T-helper 1 cell treated with Interleukin-12 subunit alpha and Interleukin-12 subunit beta and Interleukin-4 antibody, amounts not matched to agents 30 ng/mL and 1 ng/mL, for 36 hours (primary cell): ENCODE measurements around the gene LRRC42. TPM values are rescaled to one million over a fixed set of nuclear protein-coding genes. Genes with fewer than 3 reads are reported as not detected.
"Not testable (repeated sequence)": the region's sequence is repeated elsewhere in the genome, so short reads cannot be mapped to it uniquely, and the experiment has no call there.

Experiments used
- intact Hi-C: fragments of 100-400 bp; cut with micrococcal nuclease; formaldehyde crosslinking; loops from one replicate; pipeline ENCODE4 v1.15.1; 2024
- total RNA-seq: library from RNA; stranded (reverse); gene quantifications from 2 replicates; pipeline ENCODE4 v1.2.3, GENCODE V29; 2022

Gene LRRC42
- total RNA-seq, 1 donor from 2014 or later: 19.3 TPM

DNA sequence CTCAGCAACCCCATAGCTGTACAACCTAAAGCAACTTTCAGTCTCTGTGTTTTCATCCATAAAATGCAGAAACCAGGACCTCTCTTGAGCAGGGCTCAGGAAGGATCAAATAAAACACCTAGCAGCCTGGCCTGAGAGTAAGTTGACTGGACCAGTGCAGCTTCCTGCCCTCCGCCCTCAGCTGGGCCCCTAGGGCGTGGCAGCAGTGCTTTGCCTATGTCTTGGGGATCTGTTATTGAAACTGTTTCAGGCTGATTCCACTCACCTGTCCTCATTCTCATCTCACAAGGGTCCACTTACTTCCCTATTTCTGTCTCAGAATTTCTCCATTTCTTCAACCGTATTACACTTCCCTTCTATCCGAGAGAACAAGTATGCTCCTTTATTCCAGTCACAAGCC is 17.3 kb downstream of the LRRC42 start:
- intact Hi-C loops: no loop called here

DNA sequence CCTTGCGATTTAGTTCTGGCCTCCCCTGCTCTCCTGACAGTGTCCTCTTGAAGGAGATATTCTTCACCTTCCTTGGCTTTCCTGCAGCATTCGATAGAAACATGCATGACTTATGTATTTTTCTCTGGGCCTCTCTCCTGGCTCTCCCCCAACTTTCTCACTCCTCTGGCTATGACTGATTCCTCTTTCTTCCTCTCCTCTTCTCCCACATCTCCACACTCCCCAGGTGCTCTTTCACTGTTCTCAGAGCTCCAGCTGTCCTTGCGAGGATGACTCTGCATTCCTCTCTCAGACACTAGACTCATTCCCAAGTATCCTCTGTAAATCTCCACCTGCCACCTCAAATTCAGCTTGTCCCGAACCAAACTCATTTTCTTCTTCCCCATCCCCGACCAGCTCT is 18.0 kb downstream of the LRRC42 start:
- intact Hi-C loops: no loop called here

DNA sequence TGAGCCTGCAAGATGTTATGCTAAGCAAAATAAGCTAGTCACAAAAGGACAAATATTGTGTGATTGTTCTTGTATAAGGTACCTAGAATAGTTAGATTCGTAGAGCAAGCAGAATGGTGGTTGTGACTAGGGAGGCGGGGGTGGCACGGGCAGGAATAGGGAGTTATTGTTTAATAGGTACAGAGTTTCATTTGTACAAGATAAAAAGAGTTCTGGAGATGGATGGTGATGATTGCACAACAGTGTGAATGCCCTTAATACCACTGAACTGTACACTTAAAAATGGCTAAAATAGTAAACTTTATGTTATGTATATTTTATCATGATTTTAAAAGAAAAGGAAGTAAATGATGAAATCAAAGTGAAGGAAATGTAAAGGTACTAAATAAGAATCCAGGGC is 20.6 kb downstream of the LRRC42 start:
- intact Hi-C loops: no loop called here

DNA sequence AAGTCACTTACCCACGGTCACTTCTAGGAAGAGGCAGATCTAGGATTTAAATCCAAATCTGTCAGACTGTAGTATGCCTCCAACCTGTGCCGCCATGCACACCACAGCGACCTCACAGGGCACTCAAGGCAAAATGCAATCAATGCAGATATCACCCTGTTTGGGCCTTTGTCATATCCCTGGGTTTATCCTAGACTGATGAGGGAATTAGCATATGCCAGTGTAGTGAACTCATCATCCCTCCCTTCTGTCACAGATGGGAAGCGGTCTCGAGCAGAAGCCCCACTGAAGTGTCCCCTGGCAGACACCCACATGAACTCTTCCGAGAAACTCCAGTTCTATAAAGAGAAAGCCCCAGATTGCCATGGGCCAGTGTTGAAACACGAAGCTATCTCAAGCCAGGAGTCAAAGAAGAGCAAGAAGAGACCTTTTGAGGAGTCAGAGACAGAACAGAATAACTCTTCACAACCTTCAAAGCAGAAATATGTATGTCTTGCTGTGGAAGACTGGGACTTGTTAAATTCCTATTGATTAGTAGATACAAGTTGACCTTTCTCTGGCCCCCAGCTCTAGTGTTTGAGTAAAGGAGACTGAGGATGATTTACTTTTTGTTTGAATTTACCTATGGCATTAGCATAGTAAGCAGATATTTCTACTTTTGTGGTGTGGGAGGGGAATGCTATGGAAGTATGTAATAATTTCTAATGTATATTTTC is 21.4 kb downstream of the LRRC42 start:
- intact Hi-C loops: no loop called here

DNA sequence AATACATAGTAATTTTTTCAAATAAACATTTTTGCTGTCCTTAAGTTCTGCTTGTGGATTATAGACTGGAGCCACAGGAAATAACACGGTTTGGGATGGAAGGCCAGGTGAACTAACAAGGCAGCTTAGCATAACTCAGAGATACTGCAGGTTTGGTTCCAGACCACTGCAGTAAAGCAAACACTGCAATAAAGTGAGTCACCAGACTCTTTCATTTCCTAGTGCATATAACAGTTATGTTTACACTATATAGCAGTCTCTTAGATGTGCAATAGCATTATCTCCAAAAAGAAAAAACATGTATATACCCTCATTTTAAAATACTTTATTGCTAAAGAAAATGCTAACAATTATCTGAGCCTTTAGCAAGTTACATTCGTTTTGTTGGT is 22.0 kb downstream of the LRRC42 start:
- intact Hi-C loops: no loop called here

DNA sequence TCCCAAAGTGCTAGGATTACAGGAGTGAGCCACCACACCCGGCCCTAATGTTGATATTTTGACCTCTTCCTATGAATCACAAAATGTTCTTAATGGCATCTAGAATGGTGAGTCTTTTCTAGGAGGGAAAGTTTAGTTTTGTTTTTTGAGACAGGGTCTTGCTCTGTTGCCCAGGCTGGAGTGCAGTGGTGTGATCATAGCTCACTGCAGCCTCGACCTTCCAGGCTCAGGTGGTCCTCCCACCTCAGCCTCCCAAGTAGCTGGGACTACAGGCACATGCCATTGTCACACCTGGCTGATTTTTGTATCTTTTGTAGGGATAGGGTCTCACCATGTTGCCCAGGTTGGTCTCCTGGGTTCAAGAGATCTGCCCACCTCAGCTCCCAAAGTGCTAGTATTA is 23.2 kb downstream of the LRRC42 start:
- intact Hi-C loops: not testable (repeated sequence)

DNA sequence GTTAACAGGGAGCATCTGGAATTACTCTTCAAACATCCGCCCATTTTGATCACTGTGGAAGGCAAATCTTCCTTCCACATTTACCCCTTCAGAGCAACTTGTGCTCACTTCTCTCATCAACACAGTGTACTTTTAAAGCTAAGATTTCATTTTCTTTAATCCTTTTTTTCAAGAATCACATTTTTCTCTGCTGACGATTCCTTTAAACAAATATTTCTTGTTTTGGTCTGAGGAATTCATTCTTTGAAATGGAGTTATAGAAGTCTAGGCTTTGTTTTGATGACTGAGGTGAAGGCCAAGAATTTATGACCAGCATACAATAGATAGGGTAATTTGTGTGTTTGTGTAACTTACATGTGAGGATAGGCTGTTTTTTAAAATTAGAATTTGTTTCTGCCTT is 25.6 kb downstream of the LRRC42 start:
- intact Hi-C loops: no loop called here

DNA sequence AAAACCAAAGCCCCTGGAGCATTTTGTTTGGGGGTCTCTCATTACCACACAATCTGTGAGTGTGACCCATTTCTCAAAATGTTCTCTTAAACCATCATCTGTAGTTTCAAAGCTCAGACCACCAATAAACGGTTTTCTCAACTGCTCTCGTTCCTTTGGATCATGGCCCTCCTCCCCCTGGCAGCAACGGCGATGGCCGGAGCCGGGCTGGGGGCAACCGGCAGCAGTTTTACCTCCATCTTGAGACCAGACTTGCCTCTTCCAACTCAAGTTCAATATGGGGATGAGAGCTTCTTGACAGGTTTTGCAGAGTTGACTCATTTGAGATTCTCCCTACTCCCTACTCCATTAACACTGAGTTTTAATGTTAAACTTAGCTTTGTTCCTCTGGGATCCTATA is 29.7 kb downstream of the LRRC42 start:
- intact Hi-C loops: no loop called here

DNA sequence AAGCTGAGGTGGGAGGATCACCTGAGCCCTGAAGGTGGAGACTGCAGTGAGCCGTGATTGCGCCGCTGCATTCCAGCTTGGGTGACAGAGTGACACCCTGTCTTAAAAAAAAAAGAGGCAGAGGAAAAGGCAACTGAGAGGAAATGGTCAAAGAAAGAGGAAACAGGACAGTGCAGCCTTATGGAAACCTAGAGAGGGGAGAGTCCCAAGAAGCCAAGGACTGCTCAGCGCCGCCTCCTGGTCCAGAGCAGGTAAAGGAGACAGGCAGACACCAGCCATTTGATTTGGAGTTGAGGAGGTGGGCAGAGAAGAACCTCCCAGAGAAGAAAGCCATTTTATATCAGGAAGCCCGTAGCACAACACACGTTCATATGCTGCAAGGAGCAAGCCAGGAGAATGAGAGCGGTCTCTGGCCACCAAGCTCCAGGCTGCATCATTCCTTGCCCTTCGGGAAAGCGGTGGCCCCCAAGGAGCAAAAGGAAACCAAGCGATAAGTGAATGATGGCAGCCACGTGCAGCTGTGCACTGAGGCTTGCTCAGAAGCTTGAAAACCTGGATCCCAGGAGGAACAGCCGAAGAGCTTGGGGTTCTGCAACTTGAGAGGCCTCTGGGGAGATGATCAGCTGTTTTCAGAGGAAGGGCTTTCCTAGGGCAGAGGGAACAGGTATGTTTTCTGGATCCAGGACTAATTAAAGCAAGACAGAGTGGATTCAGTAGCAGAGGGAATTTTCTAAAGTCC is 33.7 kb downstream of the LRRC42 start:
- intact Hi-C loops: no loop called here

DNA sequence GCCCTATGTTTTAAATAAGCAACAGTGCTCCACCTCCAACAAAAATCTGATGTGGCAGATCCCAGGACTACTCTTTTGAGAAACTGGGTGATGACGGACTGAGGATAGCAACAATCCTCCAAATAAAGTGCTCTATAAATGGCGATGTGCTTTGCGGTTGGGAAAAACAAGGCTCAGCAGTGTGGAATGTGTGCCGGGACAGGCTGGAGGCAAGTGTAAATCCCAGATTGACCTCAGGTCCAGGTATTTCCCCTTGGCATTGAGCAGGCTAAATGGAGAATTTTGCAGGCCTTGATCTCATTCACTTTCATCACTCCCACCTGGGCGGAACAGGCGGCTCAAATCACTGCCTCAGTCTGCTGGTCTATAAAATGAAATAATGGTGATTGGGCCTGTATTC is 35.1 kb downstream of the LRRC42 start:
- intact Hi-C loops: no loop called here

DNA sequence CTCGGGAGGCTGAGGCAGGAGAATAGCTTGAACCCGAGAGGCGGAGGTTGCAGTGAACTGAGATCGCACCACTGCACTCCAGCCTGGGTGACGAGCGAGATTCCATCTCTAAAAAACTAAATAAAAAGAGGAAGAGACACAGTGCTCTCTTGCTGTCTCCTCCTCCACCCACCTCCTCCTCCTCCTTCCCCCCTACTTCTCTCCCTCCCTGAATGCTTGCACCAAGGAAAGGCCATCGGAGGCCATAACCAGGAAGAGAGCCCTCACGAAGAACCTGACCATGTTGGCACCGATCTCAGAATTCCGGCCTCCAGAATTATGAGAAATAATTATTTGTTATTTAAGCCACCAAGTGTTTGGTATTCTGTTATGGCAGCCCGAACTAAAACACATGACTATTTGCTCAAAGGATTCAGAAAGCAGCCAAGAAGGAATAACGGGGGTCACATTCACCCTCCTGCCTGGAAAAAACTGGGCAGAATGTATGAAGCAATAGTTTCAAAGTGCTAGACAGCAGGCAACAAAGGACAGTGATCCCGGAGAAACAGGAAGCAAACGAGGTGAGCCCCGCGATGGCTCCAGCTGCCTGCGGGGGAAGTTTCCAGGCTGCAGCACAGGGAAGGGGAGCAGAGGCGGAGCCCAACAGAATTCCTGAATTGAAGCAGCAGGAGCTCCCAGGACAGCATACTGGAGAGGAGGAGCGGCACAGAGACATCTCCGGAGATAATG is 36.0 kb downstream of the LRRC42 start:
- intact Hi-C loops: no loop called here

DNA sequence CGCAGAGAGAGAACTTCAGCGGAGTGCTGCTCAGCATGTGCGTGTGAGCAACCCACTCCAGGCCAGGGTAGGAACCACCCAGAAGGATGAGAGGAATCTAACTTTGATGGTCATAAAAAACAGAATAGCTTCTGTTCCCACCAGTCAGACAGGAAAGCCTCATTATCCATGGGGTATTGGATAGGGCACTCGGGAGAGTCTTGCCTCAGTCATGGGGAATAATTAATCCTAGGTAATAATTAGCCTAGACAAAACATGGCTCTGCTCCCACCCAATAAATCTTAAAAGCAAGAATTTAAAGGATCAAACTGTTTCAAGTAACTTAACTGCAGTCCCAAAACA is 36.6 kb downstream of the LRRC42 start:
- intact Hi-C loops: no loop called here

DNA sequence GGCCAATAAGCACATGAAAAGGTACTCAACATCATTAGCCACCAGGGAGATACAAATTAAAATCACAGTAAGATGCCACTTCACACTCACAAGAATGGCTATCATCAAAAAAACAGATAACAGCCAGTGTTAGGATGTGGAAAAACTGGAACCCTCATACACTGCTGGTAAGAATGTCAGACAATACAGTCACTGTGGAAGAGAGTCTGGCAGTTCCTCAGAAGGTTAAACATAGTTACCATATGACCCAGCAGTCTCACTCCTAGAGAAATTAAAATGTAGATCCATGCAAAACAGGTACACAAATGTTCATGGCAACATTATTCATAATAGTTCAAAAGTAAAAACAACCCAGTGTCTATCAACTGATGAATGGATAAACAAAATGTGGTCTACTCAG is 38.6 kb downstream of the LRRC42 start:
- intact Hi-C loops: no loop called here

DNA sequence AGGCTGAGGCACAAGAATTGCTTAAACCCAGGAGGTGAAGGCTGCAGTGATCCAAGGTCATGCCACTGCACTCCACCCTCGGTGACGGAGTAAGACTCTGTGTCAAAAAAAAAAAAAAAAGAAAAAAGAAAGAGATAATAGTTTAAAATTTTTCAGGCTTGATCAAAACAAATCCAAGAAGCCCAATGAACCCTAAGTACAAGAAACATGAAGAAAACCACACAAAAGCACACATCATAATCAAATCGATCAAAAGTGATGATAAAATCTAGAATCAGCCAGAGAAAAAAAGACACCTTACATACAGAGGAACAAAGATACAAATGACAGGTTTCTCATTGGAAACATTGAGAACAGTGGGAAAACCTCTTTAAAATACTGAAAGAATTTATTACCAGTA is 40.3 kb downstream of the LRRC42 start:
- intact Hi-C loops: no loop called here

DNA sequence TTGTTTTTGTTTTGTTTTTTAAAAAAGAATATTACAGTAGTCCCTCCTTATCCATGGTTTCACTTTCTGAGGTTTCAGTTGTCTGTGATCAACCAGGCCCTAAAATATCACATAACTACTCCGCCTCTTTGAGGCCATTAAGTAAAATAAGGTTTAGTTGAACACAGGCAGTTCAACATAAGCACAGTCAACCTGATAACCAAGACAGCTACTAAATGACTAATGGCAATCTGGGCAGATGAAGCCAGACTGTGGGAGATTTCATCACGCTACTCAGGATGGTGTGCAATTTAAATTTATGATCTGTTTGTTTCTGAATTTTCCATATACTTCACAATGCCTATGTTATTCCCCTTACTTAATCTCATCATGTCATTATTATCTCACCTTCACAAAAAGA is 41.7 kb downstream of the LRRC42 start:
- intact Hi-C loops: no loop called here

DNA sequence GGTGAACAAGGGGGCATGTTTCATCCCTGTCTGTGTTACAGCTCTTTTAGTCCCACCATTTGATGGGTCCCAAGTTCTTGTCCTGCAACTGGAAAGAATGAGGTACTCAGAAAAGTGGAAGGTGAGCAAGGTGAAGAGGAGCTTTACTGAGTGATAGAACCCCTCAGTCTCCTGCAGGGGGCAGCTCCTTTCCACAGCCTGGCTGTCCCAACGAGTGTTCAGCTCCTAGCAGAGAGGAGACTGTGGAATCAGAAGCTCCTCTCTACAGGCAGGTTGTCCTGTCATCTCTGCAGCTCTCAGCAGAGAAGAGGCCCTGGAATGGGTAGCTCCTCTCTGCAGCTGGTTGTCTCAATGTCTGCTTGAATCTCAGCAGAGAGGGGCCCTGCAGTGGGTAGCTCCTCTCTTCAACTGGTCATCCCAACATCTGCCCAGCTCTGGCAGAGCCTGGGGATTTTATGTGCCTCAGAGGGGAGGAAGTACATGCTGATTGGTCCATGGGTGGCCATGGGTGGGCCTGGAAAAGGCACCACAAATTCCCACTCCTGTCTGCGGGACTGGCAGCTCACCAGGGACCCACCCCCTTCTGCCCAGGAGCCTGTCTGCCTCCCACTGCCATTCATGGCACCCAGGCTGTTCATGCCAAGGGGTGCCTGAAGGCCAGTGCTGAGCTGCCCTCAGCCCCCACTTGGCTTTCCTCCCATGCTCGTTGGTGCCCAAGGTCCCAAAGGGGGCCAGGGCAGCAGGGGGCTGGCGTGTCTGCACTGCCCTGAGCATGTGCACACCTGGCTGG is 46.1 kb downstream of the LRRC42 start:
- intact Hi-C loops: no loop called here

DNA sequence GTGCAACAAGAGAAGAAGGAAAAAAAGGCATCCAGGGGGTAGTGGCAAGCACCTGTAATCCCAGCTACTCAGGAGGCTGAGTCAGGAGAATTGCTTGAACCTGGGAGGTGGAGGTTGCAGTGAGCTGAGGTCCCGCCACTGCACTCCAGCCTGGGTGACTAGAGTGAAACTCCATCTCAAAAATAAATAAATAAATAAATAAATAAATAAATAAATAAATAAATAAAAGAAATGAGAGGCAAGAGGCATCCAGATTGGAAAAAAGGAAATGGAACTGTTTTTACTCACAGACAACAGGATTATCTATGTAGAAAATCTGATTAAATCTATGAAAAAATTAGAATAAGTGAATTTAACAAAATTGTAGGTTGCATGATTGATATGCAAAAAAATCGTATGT is 48.4 kb downstream of the LRRC42 start:
- intact Hi-C loops: not testable (repeated sequence)

DNA sequence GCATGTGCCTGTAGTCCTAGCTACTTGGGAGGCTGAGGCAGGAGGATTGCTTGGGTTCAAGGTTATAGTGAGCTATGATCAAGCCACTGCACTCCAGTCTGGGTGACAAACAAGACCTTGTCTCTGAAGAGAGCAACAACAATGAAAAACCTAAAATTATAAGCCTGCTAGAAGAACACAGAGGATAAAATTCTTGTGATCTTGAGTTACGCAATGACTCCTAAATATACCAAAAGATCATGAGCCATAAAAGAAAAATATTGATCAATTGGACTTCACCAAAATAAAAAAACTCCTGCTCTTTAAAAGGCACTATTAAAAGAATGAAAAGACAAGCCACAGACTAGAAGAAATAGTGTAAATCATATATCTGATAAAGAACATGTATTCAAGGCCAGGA is 49.5 kb downstream of the LRRC42 start:
- intact Hi-C loops: no loop called here

DNA sequence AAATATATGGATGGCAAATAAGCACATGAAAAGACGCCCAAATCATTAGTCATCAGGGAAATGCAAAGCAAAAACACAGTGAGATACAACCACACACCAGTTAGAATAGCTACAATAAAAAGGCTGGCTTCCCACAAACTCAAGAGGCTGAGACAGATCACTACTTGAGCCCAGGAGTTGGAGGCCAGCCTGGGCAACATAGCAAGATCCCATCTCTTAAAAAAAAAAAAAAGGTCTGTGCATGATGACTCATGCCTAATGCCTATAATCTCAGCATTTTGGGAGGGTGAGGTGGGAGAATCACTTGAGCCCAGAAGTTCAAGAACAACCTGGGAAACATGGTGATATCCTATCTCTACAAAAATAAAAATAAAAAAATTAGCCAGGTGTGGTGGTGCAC is 52.1 kb downstream of the LRRC42 start:
- intact Hi-C loops: no loop called here

DNA sequence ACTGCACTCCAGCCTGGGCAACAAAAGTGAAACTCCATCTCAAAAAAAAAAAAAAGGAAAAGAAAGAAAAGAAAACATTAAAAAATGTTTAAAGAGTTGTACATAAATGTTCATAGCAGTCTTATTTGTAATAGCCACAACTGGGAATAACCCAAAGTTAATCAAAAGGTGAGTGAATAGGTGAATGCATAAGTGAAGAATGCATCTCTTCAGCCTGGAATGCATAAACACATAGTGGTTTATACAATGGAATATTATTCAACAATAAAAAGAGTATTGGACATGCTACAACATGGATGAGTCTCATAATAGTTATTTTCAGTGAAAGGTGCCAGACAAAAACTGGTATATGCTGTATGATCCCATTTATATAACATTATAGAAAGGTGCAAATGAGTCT is 53.8 kb downstream of the LRRC42 start:
- intact Hi-C loops: no loop called here

DNA sequence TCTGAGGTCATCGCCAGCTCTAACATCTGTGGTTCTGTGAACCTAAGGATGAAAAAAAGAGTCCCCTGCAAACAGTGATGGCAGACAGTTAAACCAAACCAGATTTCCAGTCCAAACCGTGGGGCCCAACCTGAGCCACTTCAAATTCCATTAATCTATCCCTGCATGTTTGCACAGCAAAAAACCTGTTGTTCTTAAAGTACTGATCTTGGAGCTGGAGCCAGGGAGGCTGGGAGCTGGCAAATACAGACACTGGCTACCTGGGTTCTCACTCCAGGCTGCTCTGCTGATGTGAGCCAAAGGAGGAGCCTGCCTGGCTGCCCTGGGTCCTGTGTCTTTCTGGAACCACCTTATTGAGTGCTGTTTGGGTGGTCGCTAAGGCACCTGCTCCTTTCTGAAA is 55.4 kb downstream of the LRRC42 start:
- intact Hi-C loops: no loop called here
